ENCODE results near the gene ADAMTSL2. TPM values are rescaled to one million over a fixed set of nuclear protein-coding genes. Genes with fewer than 3 reads are reported as not detected.

The ADAMTSL2 gene
- total and polyA plus RNA-seq, 2 donors, result 0.68 to 1.7 TPM

- H3K27ac ChIP-seq (ENCODE audit: low read depth in 1 of 2, low read length in 1 of 2), result no peak overlapping the region
- H3K4me3 ChIP-seq (ENCODE audit: low read length in 2 of 2), result no peak overlapping the region
- peaks cover 0 to 12% of the 10 kb centered on the region in 2 donors for H3K4me1 ChIP-seq (ENCODE audit: control insufficient read depth in 2 of 2, insufficient read depth in 2 of 2, low read length in 2 of 2)
- H3K27me3 ChIP-seq (ENCODE audit: control insufficient read depth in 2 of 2, insufficient read depth in 1 of 2, low read length in 1 of 2), result peaks cover 3 to 35% of the 10 kb centered on the region in 2 donors
- no peaks in the 10 kb centered on the region for H3K9me3 ChIP-seq (ENCODE audit: control insufficient read depth in 2 of 2, insufficient read depth in 1 of 2, low read length in 1 of 2)
- 83% methylated on average over 11 of the region's 11 CpGs for WGBS
- H3K36me3 ChIP-seq (ENCODE audit: control insufficient read depth in 2 of 2, insufficient read depth in 2 of 2, low read length in 1 of 2), result no peaks in the 10 kb centered on the region
- DNase-seq (ENCODE audit: low read depth in 6 of 9, low spot score in 9 of 9), result no peak
These were observed 30.1 kb downstream of the ADAMTSL2 start for GRCh38 chr9:133564451-133565116.

DNA sequence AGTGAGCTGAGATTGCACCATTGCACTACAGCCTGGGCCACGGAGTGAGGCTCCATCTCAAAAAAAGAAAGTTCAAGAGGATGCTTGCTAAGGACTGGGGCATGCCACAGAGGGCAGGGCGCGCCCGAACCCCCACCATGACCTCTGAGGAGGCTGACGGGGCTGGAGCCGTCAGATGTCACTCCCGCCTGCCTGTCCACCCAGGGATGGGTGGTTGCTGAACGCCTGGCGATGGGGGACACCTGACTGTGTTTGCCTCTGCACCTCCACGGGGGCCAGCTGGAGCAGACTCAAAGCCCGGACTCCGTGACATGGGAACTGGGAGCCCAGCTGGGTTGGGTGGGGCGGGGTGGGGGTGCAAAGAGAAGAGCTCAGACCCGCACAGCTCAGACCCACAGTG is 31.9 kb downstream of the ADAMTSL2 start:
- no peak overlapping the region for H3K4me3 ChIP-seq (ENCODE audit: low read length in 2 of 2)

DNA sequence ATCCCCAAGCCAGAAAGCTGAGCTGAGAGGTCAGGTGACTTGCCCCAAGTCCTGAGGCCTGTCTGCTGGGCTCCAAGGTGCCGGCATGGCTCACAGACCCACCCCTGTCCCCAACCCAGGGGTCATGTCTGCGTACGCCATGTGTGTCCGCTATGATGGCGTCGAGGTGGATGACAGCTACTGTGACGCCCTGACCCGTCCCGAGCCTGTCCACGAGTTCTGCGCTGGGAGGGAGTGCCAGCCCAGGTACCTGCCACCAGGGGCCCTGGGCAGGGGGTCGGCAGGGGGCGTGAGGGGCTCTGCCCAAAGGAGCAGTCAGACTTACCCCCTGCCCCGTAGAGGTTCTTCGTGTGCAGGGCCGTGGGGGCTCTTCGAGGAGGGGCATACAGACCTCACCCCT is 32.3 kb downstream of the ADAMTSL2 start:
- H3K27me3 ChIP-seq (ENCODE audit: control insufficient read depth in 2 of 2, insufficient read depth in 1 of 2, low read length in 1 of 2), result peaks cover 3 to 51% of the 10 kb centered on the region in 2 donors
- 93% methylated on average over 17 of the region's 17 CpGs for WGBS
- no peak overlapping the region for H3K27ac ChIP-seq (ENCODE audit: low read depth in 1 of 2, low read length in 1 of 2)
- H3K4me1 ChIP-seq (ENCODE audit: control insufficient read depth in 2 of 2, insufficient read depth in 2 of 2, low read length in 2 of 2), result peaks cover 8 to 32% of the 10 kb centered on the region in 2 donors
- no peaks in the 10 kb centered on the region for H3K9me3 ChIP-seq (ENCODE audit: control insufficient read depth in 2 of 2, insufficient read depth in 1 of 2, low read length in 1 of 2)
- no peak overlapping the region for H3K4me3 ChIP-seq (ENCODE audit: low read length in 2 of 2)
- DNase-seq (ENCODE audit: low read depth in 6 of 9, low spot score in 9 of 9), result no peak
- no peaks in the 10 kb centered on the region for H3K36me3 ChIP-seq (ENCODE audit: control insufficient read depth in 2 of 2, insufficient read depth in 2 of 2, low read length in 1 of 2)

More for the DNA sequence above, 31.9 kb downstream of the ADAMTSL2 start:
- Histone ChIP-seq H3K9me3 (ENCODE audit: control insufficient read depth in 2 of 2, insufficient read depth in 1 of 2, low read length in 1 of 2) (no peaks in the 10 kb centered on the region), H3K27ac (ENCODE audit: low read depth in 1 of 2, low read length in 1 of 2) (no peak overlapping the region), H3K36me3 (ENCODE audit: control insufficient read depth in 2 of 2, insufficient read depth in 2 of 2, low read length in 1 of 2) (no peaks in the 10 kb centered on the region), H3K27me3 (ENCODE audit: control insufficient read depth in 2 of 2, insufficient read depth in 1 of 2, low read length in 1 of 2) (peaks cover 3 to 51% of the 10 kb centered on the region in 2 donors), H3K4me1 (ENCODE audit: control insufficient read depth in 2 of 2, insufficient read depth in 2 of 2, low read length in 2 of 2) (peaks cover 5 to 28% of the 10 kb centered on the region in 2 donors)
- WGBS, result 91% methylated on average over 14 of the region's 14 CpGs
- no peak for DNase-seq (ENCODE audit: low read depth in 6 of 9, low spot score in 9 of 9)

GRCh38 chr9:133568186-133568585 is 33.7 kb downstream of the ADAMTSL2 start:
- Histone ChIP-seq H3K4me1 (ENCODE audit: control insufficient read depth in 2 of 2, insufficient read depth in 2 of 2, low read length in 2 of 2) (peaks cover 8 to 41% of the 10 kb centered on the region in 2 donors), H3K36me3 (ENCODE audit: control insufficient read depth in 2 of 2, insufficient read depth in 2 of 2, low read length in 1 of 2) (no peaks in the 10 kb centered on the region), H3K27ac (ENCODE audit: low read depth in 1 of 2, low read length in 1 of 2) (no peak overlapping the region), H3K4me3 (ENCODE audit: low read length in 2 of 2) (no peak overlapping the region), H3K9me3 (ENCODE audit: control insufficient read depth in 2 of 2, insufficient read depth in 1 of 2, low read length in 1 of 2) (no peaks in the 10 kb centered on the region), H3K27me3 (ENCODE audit: control insufficient read depth in 2 of 2, insufficient read depth in 1 of 2, low read length in 1 of 2) (peaks cover 3 to 48% of the 10 kb centered on the region in 2 donors)
- no peak for DNase-seq (ENCODE audit: low read depth in 6 of 9, low spot score in 9 of 9)
- WGBS, result 94% methylated on average over 33 of the region's 33 CpGs

DNA sequence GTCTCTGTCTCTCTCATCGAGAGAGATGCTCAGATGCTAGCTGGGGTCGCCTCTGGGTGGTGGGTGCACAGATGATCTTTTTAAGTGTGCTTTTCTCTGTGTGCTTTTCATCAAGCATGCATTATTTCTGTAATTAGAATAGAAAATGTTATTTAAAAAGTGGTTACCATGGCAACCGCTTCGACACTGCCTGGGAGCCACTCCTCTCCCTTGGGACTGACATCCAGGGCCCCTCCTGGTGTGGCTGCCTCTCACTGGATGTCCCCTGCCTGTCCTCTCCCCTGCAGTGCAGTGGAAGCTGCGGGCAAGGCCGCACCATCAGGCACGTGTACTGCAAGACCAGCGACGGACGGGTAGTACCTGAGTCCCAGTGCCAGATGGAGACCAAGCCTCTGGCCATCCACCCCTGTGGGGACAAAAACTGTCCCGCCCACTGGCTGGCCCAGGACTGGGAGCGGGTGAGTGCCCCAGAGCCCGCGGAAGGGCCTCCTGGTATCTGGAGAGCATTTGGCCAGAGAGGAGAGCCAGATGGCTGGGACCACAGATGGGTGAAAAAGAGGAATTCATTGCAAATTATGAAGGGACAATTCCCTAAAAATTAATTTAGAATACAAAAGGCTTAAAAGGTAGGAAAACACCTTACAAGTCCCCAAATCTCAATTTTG is 34.7 kb downstream of the ADAMTSL2 start:
- H3K36me3 ChIP-seq (ENCODE audit: control insufficient read depth in 2 of 2, insufficient read depth in 2 of 2, low read length in 1 of 2), result no peaks in the 10 kb centered on the region
- no peak overlapping the region for H3K4me3 ChIP-seq (ENCODE audit: low read length in 2 of 2)
- no peaks in the 10 kb centered on the region for H3K9me3 ChIP-seq (ENCODE audit: control insufficient read depth in 2 of 2, insufficient read depth in 1 of 2, low read length in 1 of 2)
- H3K4me1 ChIP-seq (ENCODE audit: control insufficient read depth in 2 of 2, insufficient read depth in 2 of 2, low read length in 2 of 2), result peaks cover 8 to 40% of the 10 kb centered on the region in 2 donors
- peaks cover 3 to 45% of the 10 kb centered on the region in 2 donors for H3K27me3 ChIP-seq (ENCODE audit: control insufficient read depth in 2 of 2, insufficient read depth in 1 of 2, low read length in 1 of 2)
- WGBS, result 94% methylated on average over 14 of the region's 14 CpGs
- DNase-seq (ENCODE audit: low read depth in 6 of 9, low spot score in 9 of 9), result no peak
- no peak overlapping the region for H3K27ac ChIP-seq (ENCODE audit: low read depth in 1 of 2, low read length in 1 of 2)

- no peak overlapping the region for H3K27ac ChIP-seq (ENCODE audit: low read depth in 1 of 2, low read length in 1 of 2)
- H3K36me3 ChIP-seq (ENCODE audit: control insufficient read depth in 2 of 2, insufficient read depth in 2 of 2, low read length in 1 of 2), result no peaks in the 10 kb centered on the region
- no peak overlapping the region for H3K4me3 ChIP-seq (ENCODE audit: low read length in 2 of 2)
- no peaks in the 10 kb centered on the region for H3K9me3 ChIP-seq (ENCODE audit: control insufficient read depth in 2 of 2, insufficient read depth in 1 of 2, low read length in 1 of 2)
- WGBS, result 81% methylated on average over 36 of the region's 36 CpGs
- peaks cover 8 to 35% of the 10 kb centered on the region in 2 donors for H3K4me1 ChIP-seq (ENCODE audit: control insufficient read depth in 2 of 2, insufficient read depth in 2 of 2, low read length in 2 of 2)
- peaks cover 3 to 40% of the 10 kb centered on the region in 2 donors for H3K27me3 ChIP-seq (ENCODE audit: control insufficient read depth in 2 of 2, insufficient read depth in 1 of 2, low read length in 1 of 2)
- no peak for DNase-seq (ENCODE audit: low read depth in 6 of 9, low spot score in 9 of 9)
These were observed 35.6 kb downstream of the ADAMTSL2 start for GRCh38 chr9:133569891-133570690.

DNA sequence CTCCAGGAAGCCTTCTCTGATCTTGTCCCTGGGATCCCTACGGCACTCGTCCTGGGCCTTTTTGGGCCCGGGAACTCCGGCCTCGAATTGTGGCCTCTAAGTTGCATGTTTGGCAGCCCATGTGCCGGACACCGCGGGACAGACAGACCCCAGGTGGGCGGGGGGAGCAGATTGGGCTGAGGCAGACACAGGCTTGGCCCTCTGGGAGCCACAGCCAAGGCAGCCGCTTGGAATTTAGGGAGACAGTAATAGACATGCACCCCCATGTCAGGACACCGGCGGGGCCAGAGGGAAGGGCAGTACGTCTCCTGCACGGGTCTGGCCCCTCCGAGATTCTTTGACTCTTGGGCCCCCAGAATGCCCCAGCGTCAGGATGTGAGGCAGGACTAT is 36.2 kb downstream of the ADAMTSL2 start:
- no peak overlapping the region for H3K27ac ChIP-seq (ENCODE audit: low read depth in 1 of 2, low read length in 1 of 2)
- WGBS, result 81% methylated on average over 16 of the region's 16 CpGs

DNA sequence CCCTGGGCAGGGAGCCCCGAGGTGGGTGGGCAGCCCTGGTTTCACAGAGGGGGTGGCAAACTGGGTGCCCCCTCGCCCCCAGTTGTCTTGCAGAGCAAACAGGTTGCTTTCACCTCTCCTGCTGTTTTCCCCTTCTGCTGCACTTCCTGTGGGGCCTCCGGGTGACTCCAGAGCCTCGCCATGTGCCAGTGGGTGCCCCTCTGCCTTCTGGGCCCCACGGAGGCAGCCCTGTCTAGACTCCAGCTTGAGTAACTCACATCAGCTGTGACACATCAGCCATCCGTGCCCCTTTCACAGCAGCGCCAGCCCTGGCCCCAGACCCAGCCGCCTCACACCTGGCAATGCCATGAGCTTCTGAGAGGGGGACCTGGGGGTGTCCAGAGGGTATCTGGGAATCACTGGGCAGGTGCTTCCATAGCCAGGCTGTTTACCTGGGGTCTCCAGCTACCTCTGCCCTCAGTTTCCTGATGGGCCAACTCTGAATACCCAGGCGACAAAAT is 36.9 kb downstream of the ADAMTSL2 start:
- DNase-seq (ENCODE audit: low read depth in 6 of 9, low spot score in 9 of 9), result peak in 2 of 9 donors; percentile 63 to 76
- Histone ChIP-seq H3K9me3 (ENCODE audit: control insufficient read depth in 2 of 2, insufficient read depth in 1 of 2, low read length in 1 of 2) (no peaks in the 10 kb centered on the region), H3K27me3 (ENCODE audit: control insufficient read depth in 2 of 2, insufficient read depth in 1 of 2, low read length in 1 of 2) (peaks cover 0 to 39% of the 10 kb centered on the region in 2 donors), H3K4me1 (ENCODE audit: control insufficient read depth in 2 of 2, insufficient read depth in 2 of 2, low read length in 2 of 2) (peaks cover 8 to 47% of the 10 kb centered on the region in 2 donors), H3K36me3 (ENCODE audit: control insufficient read depth in 2 of 2, insufficient read depth in 2 of 2, low read length in 1 of 2) (no peaks in the 10 kb centered on the region), H3K27ac (ENCODE audit: low read depth in 1 of 2, low read length in 1 of 2) (peak overlapping the region in 1 of 2 donors; percentile 37), H3K4me3 (ENCODE audit: low read length in 2 of 2) (no peak overlapping the region)
- 48% methylated on average over 9 of the region's 9 CpGs for WGBS

More for the DNA sequence above, 36.2 kb downstream of the ADAMTSL2 start:
- H3K27me3 ChIP-seq (ENCODE audit: control insufficient read depth in 2 of 2, insufficient read depth in 1 of 2, low read length in 1 of 2), result peaks cover 0 to 35% of the 10 kb centered on the region in 2 donors
- no peaks in the 10 kb centered on the region for H3K9me3 ChIP-seq (ENCODE audit: control insufficient read depth in 2 of 2, insufficient read depth in 1 of 2, low read length in 1 of 2)
- no peak for DNase-seq (ENCODE audit: low read depth in 6 of 9, low spot score in 9 of 9)
- no peaks in the 10 kb centered on the region for H3K36me3 ChIP-seq (ENCODE audit: control insufficient read depth in 2 of 2, insufficient read depth in 2 of 2, low read length in 1 of 2)
- no peak overlapping the region for H3K4me3 ChIP-seq (ENCODE audit: low read length in 2 of 2)
- peaks cover 8 to 40% of the 10 kb centered on the region in 2 donors for H3K4me1 ChIP-seq (ENCODE audit: control insufficient read depth in 2 of 2, insufficient read depth in 2 of 2, low read length in 2 of 2)

Data from thymus (tissue), 11 donors.